CD8-positive, alpha-beta memory T cell (primary cell): ENCODE measurements around the gene RAB9A. TPM values are rescaled to one million over a fixed set of nuclear protein-coding genes. Genes with fewer than 3 reads are reported as not detected.

Experiments used
- CTCF ChIA-PET: fragments of 350-600 bp; sonication (Branson Sonifier 250); formaldehyde crosslinking; loops from one replicate; lab custom pipeline; 2021; ENCODE audit warnings: antibody characterized with exemption; lab: Charles Lee
- POLR2A ChIA-PET: fragments of 350-600 bp; sonication (Branson Sonifier 250); formaldehyde crosslinking; loops from one replicate; lab custom pipeline; 2021; ENCODE audit warnings: antibody characterized with exemption; lab: Charles Lee
- DNase-seq, 5 donors: peaks; one replicate each; pipeline versions ENCODE4 v3.0.0 to v3.0.0-alpha.2; 2020 to 2022; ENCODE audit warnings: mixed read lengths in 1 of 5
- H3K27ac ChIP-seq: one replicate; pipeline ENCODE4 v1.7.0; 2013; ENCODE audit warnings: low read depth, mild to moderate bottlenecking, low read length, moderate library complexity
- H3K27me3 ChIP-seq: 2 replicates; pipeline ENCODE4 v1.7.0; 2013; ENCODE audit warnings: low read length, mild to moderate bottlenecking; ENCODE audit not compliant: insufficient read depth, poor library complexity, severe bottlenecking
- H3K36me3 ChIP-seq: 2 replicates; pipeline ENCODE4 v1.7.0; 2013; ENCODE audit warnings: mild to moderate bottlenecking, low read length, moderate library complexity; ENCODE audit not compliant: insufficient read depth
- H3K4me1 ChIP-seq: 2 replicates; pipeline ENCODE4 v1.7.0; 2013; ENCODE audit warnings: mild to moderate bottlenecking, low read length, moderate library complexity; ENCODE audit not compliant: insufficient read depth
- H3K4me3 ChIP-seq: 2 replicates; pipeline ENCODE4 v1.7.0; 2013; ENCODE audit warnings: mild to moderate bottlenecking, low read length
- H3K9me3 ChIP-seq: 2 replicates; pipeline ENCODE4 v1.7.0; 2013; ENCODE audit warnings: mild to moderate bottlenecking, low read length
- H3K27ac Mint-ChIP-seq, 8 donors: one replicate each; pipeline ENCODE4 v1.8.0; 2020 to 2021; ENCODE audit warnings: mixed read lengths in 8 of 8, mild to moderate bottlenecking in 6 of 8, inconsistent platforms in 3 of 8, moderate library complexity in 3 of 8
- H3K27me3 Mint-ChIP-seq, 2 donors: one replicate each; pipeline ENCODE4 v1.8.0; 2020 to 2021; ENCODE audit warnings: mixed read lengths in 2 of 2, mild to moderate bottlenecking in 1 of 2, moderate library complexity in 1 of 2
- H3K36me3 Mint-ChIP-seq, 3 donors: one replicate each; pipeline ENCODE4 v1.8.0; 2020 to 2021; ENCODE audit warnings: mixed read lengths in 3 of 3, inconsistent platforms in 1 of 3, mild to moderate bottlenecking in 1 of 3
- H3K4me1 Mint-ChIP-seq, 3 donors: one replicate each; pipeline ENCODE4 v1.8.0; 2020 to 2021; ENCODE audit warnings: mixed read lengths in 3 of 3, inconsistent platforms in 1 of 3, mild to moderate bottlenecking in 1 of 3
- H3K4me3 Mint-ChIP-seq, 7 donors: one replicate each; pipeline ENCODE4 v1.8.0; 2020 to 2021; ENCODE audit warnings: mixed read lengths in 7 of 7, mild to moderate bottlenecking in 6 of 7, moderate library complexity in 4 of 7, inconsistent platforms in 2 of 7
- H3K9me3 Mint-ChIP-seq, 5 donors: one replicate each; pipeline ENCODE4 v1.8.0; 2020 to 2022; ENCODE audit warnings: mixed read lengths in 5 of 5, mild to moderate bottlenecking in 3 of 5, moderate library complexity in 2 of 5, inconsistent platforms in 1 of 5
- polyA plus RNA-seq: library from polyadenylated mRNA; unstranded; fragments of 300-500 nt; fragmentation: Illumina TruSeq; gene quantifications from one replicate; pipeline ENCODE4 v1.2.3, GENCODE V29; 2021
- total RNA-seq, 2 experiments: library from RNA; stranded (reverse); gene quantifications; one replicate each; pipeline ENCODE4 v1.2.3, GENCODE V29; 2021

Gene RAB9A
- total and polyA plus RNA-seq, 3 experiments from 2014 or later: 27.1 to 48.1 (median 32.8) TPM

DNA sequence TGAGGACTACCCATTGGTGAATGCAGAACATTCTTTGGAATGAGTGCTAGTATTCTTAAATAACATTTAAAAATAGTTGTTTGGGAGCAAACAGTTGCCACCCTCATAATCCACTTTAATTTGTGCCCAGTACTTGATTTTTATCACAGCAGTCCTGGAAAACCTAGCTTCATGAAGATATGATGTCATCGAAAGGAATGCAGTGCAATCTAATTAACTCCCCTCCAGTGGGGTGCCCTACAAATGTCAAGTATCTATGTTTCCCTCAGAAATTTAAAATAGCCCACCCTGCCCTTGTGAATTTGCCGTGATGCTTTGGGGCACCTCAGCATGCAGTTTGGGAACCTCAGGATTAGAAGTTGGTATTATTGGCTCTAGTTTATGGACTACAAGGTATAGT lies 5.4 kb downstream of the RAB9A start:
- ChIA-PET CTCF (interaction anchor here (0.9 kb wide), 1 partner anchor 54 kb away, joined by 3 read pairs; no protein-coding TSS in a partner anchor), POLR2A (interaction anchor here (1.3 kb wide), 1 partner anchor 40 kb away, joined by 4 read pairs; the partner anchor contains the start of genes OFD1 and TRAPPC2)
- Histone ChIP-seq H3K4me1 (peaks cover 73% of the 10 kb centered on the region), H3K27ac (no peak overlapping the region), H3K27me3 (no peaks in the 10 kb centered on the region), H3K9me3 (no peaks in the 10 kb centered on the region), H3K4me3 (no peak overlapping the region), H3K36me3 (no peaks in the 10 kb centered on the region)
- H3K9me3 Mint-ChIP-seq: no peaks in the 10 kb centered on the region
- no peak for DNase-seq
- H3K27ac Mint-ChIP-seq: peak overlapping the region in 3 of 8 donors; percentile 17 to 91 (median 30)
- H3K4me3 Mint-ChIP-seq: peak overlapping the region in 3 of 7 donors; percentile 5 to 68 (median 32)
- H3K27me3 Mint-ChIP-seq: peaks cover 0 to 2% of the 10 kb centered on the region in 2 donors
- peaks cover 0 to 16% (median 1%) of the 10 kb centered on the region in 3 donors for H3K36me3 Mint-ChIP-seq
- peaks cover 77 to 93% (median 90%) of the 10 kb centered on the region in 3 donors for H3K4me1 Mint-ChIP-seq

DNA sequence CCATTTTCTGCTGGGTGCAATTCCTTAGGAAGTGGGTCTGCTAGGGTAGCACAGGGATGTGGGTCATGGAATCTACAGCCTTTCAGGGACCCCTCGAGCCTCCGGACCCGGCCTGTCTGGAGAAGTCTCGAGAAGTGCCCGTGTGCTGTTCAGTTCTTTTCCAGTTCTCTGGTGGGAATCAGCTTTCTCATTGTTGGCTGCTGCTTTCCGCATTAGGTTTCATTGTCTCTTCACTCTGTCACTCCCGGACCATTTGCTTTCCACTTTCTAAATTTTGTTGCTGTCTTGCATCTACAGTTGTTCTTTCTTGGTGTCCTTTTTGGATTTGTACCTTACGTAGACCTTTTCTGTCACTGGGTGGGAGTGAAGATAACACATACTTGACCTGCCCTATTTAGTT lies 6.1 kb downstream of the RAB9A start:
- Mint-ChIP-seq H3K9me3 (no peaks in the 10 kb centered on the region), H3K36me3 (peaks cover 0 to 12% (median 3%) of the 10 kb centered on the region in 3 donors), H3K4me1 (peaks cover 76 to 94% (median 91%) of the 10 kb centered on the region in 3 donors), H3K27me3 (peaks cover 0 to 2% of the 10 kb centered on the region in 2 donors), H3K4me3 (peak overlapping the region in 6 of 7 donors; percentile 5 to 71 (median 26)), H3K27ac (peak overlapping the region in 7 of 8 donors; percentile 30 to 91 (median 72))
- Histone ChIP-seq H3K36me3 (no peaks in the 10 kb centered on the region), H3K27ac (no peak overlapping the region), H3K27me3 (no peaks in the 10 kb centered on the region), H3K4me3 (no peak overlapping the region), H3K9me3 (no peaks in the 10 kb centered on the region), H3K4me1 (peaks cover 74% of the 10 kb centered on the region)
- DNase-seq: no peak
- ChIA-PET CTCF (interaction anchor here (0.9 kb wide), 1 partner anchor 53 kb away, joined by 3 read pairs; no protein-coding TSS in a partner anchor), POLR2A (interaction anchor here (1.0 to 1.3 kb wide), 2 partner anchors 40 kb away, joined by 3 to 4 read pairs; partner anchors contain the start of genes OFD1 and TRAPPC2)

DNA sequence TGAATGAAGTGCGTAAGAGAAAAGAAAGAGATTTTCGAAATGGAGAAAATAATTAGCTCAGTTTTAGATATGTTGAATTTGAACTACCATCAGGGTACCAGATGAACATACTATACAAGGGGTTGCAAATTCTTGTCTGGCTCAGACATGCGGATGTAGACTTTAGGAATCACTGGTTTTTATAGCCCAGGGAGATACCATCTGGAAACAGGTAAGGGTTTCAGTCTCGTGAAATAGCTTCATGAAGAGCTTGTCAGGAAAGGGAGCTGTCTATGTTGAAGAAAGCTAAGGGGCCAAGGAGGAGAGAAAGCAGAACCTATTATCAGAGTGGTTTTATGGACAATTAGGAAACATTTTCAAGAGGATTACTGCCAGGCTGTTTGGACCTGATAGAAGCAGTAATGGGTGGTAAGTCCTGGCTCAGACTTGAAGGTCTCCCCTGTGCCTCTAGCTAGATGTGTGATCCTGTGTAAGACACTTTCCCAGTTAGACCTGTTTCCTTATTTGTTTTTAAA lies 6.7 kb downstream of the RAB9A start:
- peaks cover 0 to 11% (median 3%) of the 10 kb centered on the region in 3 donors for H3K36me3 Mint-ChIP-seq
- no peak overlapping the region for H3K27ac ChIP-seq
- ChIA-PET CTCF (interaction anchor here (0.7 kb wide), 1 partner anchor 39 kb away, joined by 3 read pairs; the partner anchor contains the start of genes OFD1 and TRAPPC2), POLR2A (interaction anchor here (1.0 kb wide), 1 partner anchor 39 kb away, joined by 3 read pairs; no protein-coding TSS in a partner anchor)
- no peak overlapping the region for H3K4me3 ChIP-seq
- H3K36me3 ChIP-seq: no peaks in the 10 kb centered on the region
- no peaks in the 10 kb centered on the region for H3K9me3 ChIP-seq
- H3K27me3 ChIP-seq: no peaks in the 10 kb centered on the region
- peak overlapping the region in 4 of 7 donors; percentile 8 to 68 (median 35) for H3K4me3 Mint-ChIP-seq
- no peak for DNase-seq
- H3K4me1 ChIP-seq: peaks cover 72% of the 10 kb centered on the region
- peaks cover 0 to 2% of the 10 kb centered on the region in 2 donors for H3K27me3 Mint-ChIP-seq
- peak overlapping the region in 7 of 8 donors; percentile 24 to 91 (median 35) for H3K27ac Mint-ChIP-seq
- H3K4me1 Mint-ChIP-seq: peaks cover 73 to 94% (median 91%) of the 10 kb centered on the region in 3 donors
- no peaks in the 10 kb centered on the region for H3K9me3 Mint-ChIP-seq

DNA sequence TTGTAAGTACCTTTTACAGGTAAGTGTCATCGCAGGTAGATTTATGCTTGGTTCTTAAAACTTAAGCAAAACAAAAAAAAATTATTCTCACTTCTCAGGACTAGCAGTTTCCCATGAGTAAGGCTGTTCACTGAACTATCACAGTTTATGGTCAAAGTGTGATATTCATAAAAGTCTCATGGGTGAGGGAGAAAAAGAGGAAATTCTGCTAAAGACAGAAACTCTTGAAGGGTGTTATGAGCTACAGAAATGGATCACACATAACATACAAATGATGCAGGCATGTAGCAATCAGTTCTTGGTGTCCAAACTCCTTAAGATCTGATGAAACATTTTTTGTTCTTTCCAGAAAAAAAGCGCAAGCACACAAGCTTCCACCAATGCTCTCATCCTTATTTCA lies 8.5 kb downstream of the RAB9A start:
- peaks cover 76 to 97% (median 94%) of the 10 kb centered on the region in 3 donors for H3K4me1 Mint-ChIP-seq

DNA sequence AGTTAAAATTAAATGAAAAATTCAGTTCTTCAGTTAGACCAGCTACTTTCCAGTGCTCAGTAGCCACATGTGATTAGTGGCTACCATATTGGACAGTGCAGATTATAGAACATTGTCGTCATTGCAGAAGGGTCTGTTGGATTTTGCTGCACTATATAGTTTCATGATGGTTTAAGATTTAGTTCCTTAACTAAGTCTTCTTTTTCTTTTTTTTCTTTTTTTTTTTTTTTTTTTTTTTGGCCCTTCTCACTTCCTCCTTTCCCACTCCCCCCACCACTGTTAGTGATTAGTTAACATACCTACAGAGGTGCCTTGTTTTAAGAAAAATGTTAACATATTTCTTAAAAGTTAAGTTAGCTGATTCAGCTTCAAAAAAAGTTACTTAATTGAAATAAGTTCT lies 9.0 kb downstream of the RAB9A start:
- no peaks in the 10 kb centered on the region for H3K27me3 ChIP-seq
- H3K4me3 ChIP-seq: no peak overlapping the region
- Mint-ChIP-seq H3K9me3 (no peaks in the 10 kb centered on the region), H3K4me3 (no peak overlapping the region), H3K27me3 (peaks cover 0 to 1% of the 10 kb centered on the region in 2 donors), H3K36me3 (peaks cover 0 to 25% (median 6%) of the 10 kb centered on the region in 3 donors), H3K4me1 (peaks cover 76 to 97% (median 94%) of the 10 kb centered on the region in 3 donors), H3K27ac (peak overlapping the region in 6 of 8 donors; percentile 9 to 92 (median 61))
- no peak for DNase-seq
- CTCF ChIA-PET: interaction anchor here (2.6 kb wide), 1 partner anchor 37 kb away, joined by 10 read pairs; the partner anchor contains the start of genes OFD1 and TRAPPC2
- H3K36me3 ChIP-seq: no peaks in the 10 kb centered on the region
- no peaks in the 10 kb centered on the region for H3K9me3 ChIP-seq
- H3K27ac ChIP-seq: no peak overlapping the region
- POLR2A ChIA-PET: interaction anchor here (1.5 kb wide), 1 partner anchor 9 kb away, joined by 6 read pairs; the partner anchor contains the start of gene RAB9A
- peaks cover 64% of the 10 kb centered on the region for H3K4me1 ChIP-seq

More for the DNA sequence above, 8.5 kb downstream of the RAB9A start:
- H3K9me3 Mint-ChIP-seq: no peaks in the 10 kb centered on the region
- CTCF ChIA-PET: interaction anchor here (2.6 kb wide), 1 partner anchor 37 kb away, joined by 10 read pairs; the partner anchor contains the start of genes OFD1 and TRAPPC2
- peak overlapping the region; percentile 4 to 76 (median 54) for H3K4me3 Mint-ChIP-seq
- Histone ChIP-seq H3K27me3 (no peaks in the 10 kb centered on the region), H3K4me3 (no peak overlapping the region), H3K9me3 (no peaks in the 10 kb centered on the region), H3K36me3 (no peaks in the 10 kb centered on the region), H3K4me1 (peaks cover 69% of the 10 kb centered on the region), H3K27ac (no peak overlapping the region)
- peaks cover 0 to 1% of the 10 kb centered on the region in 2 donors for H3K27me3 Mint-ChIP-seq
- peaks cover 0 to 22% (median 6%) of the 10 kb centered on the region in 3 donors for H3K36me3 Mint-ChIP-seq
- peak overlapping the region; percentile 7 to 92 (median 65) for H3K27ac Mint-ChIP-seq
- POLR2A ChIA-PET: interaction anchor here (1.5 kb wide), 1 partner anchor 9 kb away, joined by 6 read pairs; the partner anchor contains the start of gene RAB9A
- DNase-seq: peak in 1 of 5 donors; percentile 22

DNA sequence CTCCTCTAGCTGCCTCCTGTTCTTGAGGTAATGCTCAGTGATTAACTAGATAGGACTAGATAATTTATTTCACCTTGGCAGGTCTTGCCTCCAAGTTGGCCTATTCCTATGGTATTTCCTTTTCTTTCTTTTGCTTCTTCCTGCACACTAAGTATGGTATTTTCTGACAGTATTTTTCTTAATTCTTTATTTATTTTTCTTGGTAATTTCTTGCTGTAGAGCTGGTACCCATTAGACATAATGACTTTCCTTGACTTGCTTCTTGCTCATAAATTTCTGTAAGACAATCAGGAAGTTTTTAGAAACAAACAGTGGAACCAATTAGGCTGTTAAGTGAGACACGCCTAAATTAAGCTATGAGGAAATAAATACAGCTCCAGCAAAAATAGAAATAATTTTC lies 9.5 kb downstream of the RAB9A start:
- peaks cover 0 to 1% of the 10 kb centered on the region in 2 donors for H3K27me3 Mint-ChIP-seq

DNA sequence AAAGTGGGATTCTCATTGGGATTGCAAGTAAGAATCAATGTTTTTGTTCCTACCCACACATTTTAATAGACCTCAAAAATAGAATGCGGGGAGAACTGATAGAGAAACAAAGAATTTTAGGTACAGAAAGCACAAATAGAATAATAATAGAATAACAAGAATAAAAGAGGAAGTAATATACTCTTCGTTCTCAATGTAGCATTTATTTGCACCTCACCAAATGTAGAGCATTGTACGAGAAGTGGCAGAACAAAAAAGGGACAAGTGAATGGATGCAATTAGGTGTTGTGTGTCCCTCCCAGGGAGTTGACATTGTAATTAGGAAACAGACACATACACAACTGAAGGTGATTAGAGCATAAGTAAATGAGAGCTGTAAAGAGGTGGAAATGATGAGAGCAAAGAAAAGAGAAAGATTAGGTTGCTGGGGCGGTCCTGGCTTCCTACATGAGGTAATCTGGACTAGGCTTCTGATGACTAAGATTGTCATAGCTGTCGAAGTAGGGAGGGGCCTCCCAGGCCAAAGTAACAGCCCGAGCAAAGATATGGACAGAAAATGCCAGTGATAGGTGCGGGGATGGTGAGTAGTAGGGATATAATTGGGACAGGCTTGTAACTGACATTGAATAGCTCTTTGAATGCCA lies 10.4 kb downstream of the RAB9A start:
- H3K4me1 ChIP-seq: peaks cover 50% of the 10 kb centered on the region
- CTCF ChIA-PET: interaction anchor here (2.6 kb wide), 1 partner anchor 35 kb away, joined by 10 read pairs; the partner anchor contains the start of genes OFD1 and TRAPPC2

More for the DNA sequence above, 9.5 kb downstream of the RAB9A start:
- Histone ChIP-seq H3K36me3 (no peaks in the 10 kb centered on the region), H3K9me3 (no peaks in the 10 kb centered on the region), H3K27ac (no peak overlapping the region), H3K27me3 (no peaks in the 10 kb centered on the region), H3K4me1 (peaks cover 59% of the 10 kb centered on the region), H3K4me3 (no peak overlapping the region)
- Mint-ChIP-seq H3K4me1 (peaks cover 75 to 97% (median 94%) of the 10 kb centered on the region in 3 donors), H3K4me3 (peak overlapping the region in 1 of 7 donors; percentile 20), H3K9me3 (no peaks in the 10 kb centered on the region), H3K27ac (peak overlapping the region in 3 of 8 donors; percentile 9 to 88 (median 70)), H3K36me3 (peaks cover 0 to 26% (median 6%) of the 10 kb centered on the region in 3 donors)
- DNase-seq: no peak
- ChIA-PET CTCF (interaction anchor here (2.6 kb wide), 1 partner anchor 36 kb away, joined by 10 read pairs; the partner anchor contains the start of genes OFD1 and TRAPPC2), POLR2A (interaction anchor here (1.5 kb wide), 1 partner anchor 10 kb away, joined by 6 read pairs; the partner anchor contains the start of gene RAB9A)

More for the DNA sequence above, 10.4 kb downstream of the RAB9A start:
- POLR2A ChIA-PET: no interaction called here
- Mint-ChIP-seq H3K4me3 (peak overlapping the region in 2 of 7 donors; percentile 27 to 58), H3K27me3 (peaks cover 0 to 1% of the 10 kb centered on the region in 2 donors), H3K36me3 (peaks cover 0 to 34% (median 6%) of the 10 kb centered on the region in 3 donors), H3K9me3 (no peaks in the 10 kb centered on the region), H3K4me1 (peaks cover 73 to 96% (median 95%) of the 10 kb centered on the region in 3 donors), H3K27ac (peak overlapping the region in 7 of 8 donors; percentile 3 to 88 (median 45))
- Histone ChIP-seq H3K27me3 (no peaks in the 10 kb centered on the region), H3K9me3 (no peaks in the 10 kb centered on the region), H3K36me3 (no peaks in the 10 kb centered on the region), H3K4me3 (no peak overlapping the region), H3K27ac (no peak overlapping the region)
- no peak for DNase-seq
